Chondrocyte (in vitro differentiated cells): ENCODE results near the gene FAM163B. TPM values are rescaled to one million over a fixed set of nuclear protein-coding genes. Genes with fewer than 3 reads are reported as not detected.

ENCODE experiments used
- DNase-seq: peaks from one replicate; pipeline ENCODE4 v3.0.0; 2021; ENCODE audit warnings: mixed read lengths, low spot score
- H3K27ac Mint-ChIP-seq: one replicate; pipeline ENCODE4 v1.8.0; 2021; ENCODE audit warnings: mild to moderate bottlenecking, moderate library complexity, mixed read lengths; ENCODE audit not compliant: unreplicated experiment
- H3K27me3 Mint-ChIP-seq: 2 replicates; pipeline ENCODE4 v1.8.0; 2021; ENCODE audit warnings: low read depth, mixed read lengths
- H3K36me3 Mint-ChIP-seq: 2 replicates; pipeline ENCODE4 v1.8.0; 2021; ENCODE audit warnings: low read depth, mixed read lengths
- H3K4me1 Mint-ChIP-seq: 2 replicates; pipeline ENCODE4 v1.8.0; 2021; ENCODE audit warnings: low read depth, mild to moderate bottlenecking, mixed read lengths
- H3K4me3 Mint-ChIP-seq: one replicate; pipeline ENCODE4 v1.8.0; 2021; ENCODE audit warnings: mild to moderate bottlenecking, moderate library complexity, mixed read lengths; ENCODE audit not compliant: unreplicated experiment
- H3K9me3 Mint-ChIP-seq: 2 replicates; pipeline ENCODE4 v1.8.0; 2021; ENCODE audit warnings: low read depth, mixed read lengths
- CTCF ChIP-seq: fragments of 200-600 bp; sonication (generic); IDR thresholded peaks from 2 replicates; pipeline ENCODE4 v1.5.0; 2021; ENCODE audit warnings: antibody characterized with exemption, mild to moderate bottlenecking, moderate library complexity
- total RNA-seq: library from RNA; stranded (reverse); gene quantifications from 3 replicates; pipeline ENCODE4 v1.2.1, GENCODE V29; 2021

FAM163B gene
- total RNA-seq, 1 donor from 2014 or later, result not detected

GRCh38 chr9:133534346-133535291, 74.6 kb downstream of the FAM163B start, which contains the start of gene ADAMTSL2:
TSS of gene ADAMTSL2 (plus strand) at chr9:133534704. CDS start at chr9:133536713, 2,009 bp downstream.
- Mint-ChIP-seq H3K9me3 (no peaks in the 10 kb centered on the region), H3K27ac (peak within 1 kb of the TSS; percentile 13)

GRCh38 chr9:133533857-133534256, 75.3 kb downstream of the FAM163B start:
- Mint-ChIP-seq H3K9me3 (no peaks in the 10 kb centered on the region), H3K36me3 (no peaks in the 10 kb centered on the region), H3K4me1 (no peaks in the 10 kb centered on the region), H3K27me3 (no peaks in the 10 kb centered on the region), H3K27ac (no peak overlapping the region), H3K4me3 (no peak overlapping the region)
- DNase-seq, result no peak
- no peak for TF ChIP-seq CTCF

More at GRCh38 chr9:133534346-133535291, 74.6 kb downstream of the FAM163B start, which contains the start of gene ADAMTSL2:
- no peak for DNase-seq
- Mint-ChIP-seq H3K4me1 (peaks cover 4% of the 10 kb centered on the region), H3K27me3 (peaks cover 5% of the 10 kb centered on the region), H3K4me3 (no peak within 1 kb of the TSS), H3K36me3 (no peaks in the 10 kb centered on the region)
- no peak for TF ChIP-seq CTCF

DNA sequence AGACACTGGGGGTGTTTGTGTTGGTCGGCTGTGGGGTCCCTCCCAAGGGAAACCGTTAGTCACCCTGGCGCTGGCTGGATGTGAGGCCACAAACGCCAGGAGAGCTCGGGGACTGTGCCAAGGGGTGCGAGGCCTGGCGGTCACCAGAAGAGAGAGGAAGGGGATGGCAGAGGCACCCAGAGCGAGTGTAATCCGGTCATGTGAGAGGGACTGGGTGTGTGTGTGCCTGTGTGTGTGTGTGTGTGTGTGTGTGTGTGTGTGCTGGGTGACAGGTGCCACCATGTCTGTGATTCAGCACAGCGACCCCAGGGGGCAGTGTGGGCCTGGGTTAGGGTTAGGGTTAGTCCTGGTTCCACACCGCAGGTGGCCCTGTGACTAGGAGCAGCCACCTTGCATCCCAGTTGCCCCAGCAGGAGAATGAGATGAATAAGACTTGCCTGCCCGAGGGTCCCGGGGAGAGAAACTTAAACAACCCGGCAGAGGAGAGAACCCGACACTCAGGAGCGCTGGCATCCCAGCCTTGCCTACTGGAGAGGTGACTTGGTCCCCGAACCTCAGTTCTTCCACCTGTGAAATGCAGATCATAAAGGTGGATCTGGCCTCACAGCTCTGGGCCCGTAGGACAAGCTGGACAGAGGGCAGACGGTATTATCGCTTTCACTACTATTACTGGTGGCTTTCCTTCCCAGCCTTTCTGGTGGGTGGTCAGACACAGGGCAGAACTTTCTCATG, 76.1 kb downstream of the FAM163B start:
- peaks cover 2% of the 10 kb centered on the region for H3K4me1 Mint-ChIP-seq
- TF ChIP-seq CTCF, result peak; percentile 67
- no peak for DNase-seq
- no peak overlapping the region for H3K4me3 Mint-ChIP-seq
- H3K9me3 Mint-ChIP-seq, result no peaks in the 10 kb centered on the region
- no peaks in the 10 kb centered on the region for H3K36me3 Mint-ChIP-seq
- peak overlapping the region; percentile 13 for H3K27ac Mint-ChIP-seq
- H3K27me3 Mint-ChIP-seq, result no peaks in the 10 kb centered on the region

- Mint-ChIP-seq H3K4me1 (peaks cover 19% of the 10 kb centered on the region), H3K27ac (no peak overlapping the region), H3K9me3 (no peaks in the 10 kb centered on the region), H3K4me3 (no peak overlapping the region), H3K36me3 (no peaks in the 10 kb centered on the region), H3K27me3 (no peaks in the 10 kb centered on the region)
- no peak for TF ChIP-seq CTCF
- no peak for DNase-seq
Observed at GRCh38 chr9:133531293-133531692, 77.9 kb downstream of the FAM163B start.

- H3K4me1 Mint-ChIP-seq, result peaks cover 21% of the 10 kb centered on the region
- TF ChIP-seq CTCF, result no peak
- no peak overlapping the region for H3K27ac Mint-ChIP-seq
- H3K36me3 Mint-ChIP-seq, result no peaks in the 10 kb centered on the region
- no peaks in the 10 kb centered on the region for H3K9me3 Mint-ChIP-seq
- DNase-seq, result no peak
- H3K4me3 Mint-ChIP-seq, result no peak overlapping the region
- H3K27me3 Mint-ChIP-seq, result no peaks in the 10 kb centered on the region
Observed at GRCh38 chr9:133529874-133530273, 79.3 kb downstream of the FAM163B start.
